HG02763 (cell line): ENCODE results near the gene PPAT.
"Not testable (repeated sequence)": the region's sequence is repeated elsewhere in the genome, so short reads cannot be mapped to it uniquely, and the experiment has no call there.

ENCODE experiments used
- ATAC-seq: cut with Tn5 transposase; IDR thresholded peaks from one replicate; pipeline ENCODE4 v1.9.1; 2021; ENCODE audit warnings: mild to moderate bottlenecking, moderate library complexity; ENCODE audit not compliant: unreplicated experiment

Gene PPAT

DNA sequence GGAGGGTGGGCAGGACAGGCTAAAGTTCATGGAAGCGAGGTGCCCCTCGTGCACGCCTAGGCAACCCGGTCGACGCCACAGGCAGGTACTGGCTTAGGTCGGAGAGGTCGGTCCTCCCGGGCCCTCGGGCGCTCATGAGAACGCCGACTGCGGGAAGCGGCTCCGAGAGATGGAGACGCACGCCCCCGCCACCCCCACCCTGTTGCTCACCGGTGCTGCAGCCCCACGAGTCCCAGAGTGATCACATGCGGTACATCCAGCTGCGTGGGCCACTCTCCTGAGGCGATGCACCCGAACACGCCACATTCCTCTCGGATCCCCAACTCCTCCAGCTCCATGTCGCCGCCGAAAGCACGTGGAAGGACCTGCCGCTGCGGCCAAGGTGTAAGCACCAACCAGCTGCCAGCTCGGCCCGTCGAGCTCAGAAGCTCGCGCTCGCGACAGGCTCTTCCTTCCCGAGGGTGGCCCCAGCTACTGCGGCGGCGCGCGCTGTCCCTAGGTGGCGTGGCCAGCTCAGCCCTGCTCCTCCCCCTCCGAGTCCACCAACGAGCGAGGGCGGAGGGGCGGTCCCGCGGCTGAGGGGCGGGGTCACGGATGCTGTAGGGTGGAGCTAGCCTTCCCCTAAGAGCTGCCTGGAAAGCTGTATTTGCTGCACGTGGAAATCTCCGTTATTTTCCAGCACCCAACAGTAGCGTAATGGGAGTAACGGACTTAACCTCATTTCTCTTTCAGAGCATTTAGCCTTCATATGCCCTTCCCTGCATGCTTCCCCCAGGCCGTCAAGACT, at the start of gene PPAT:
Gene PPAT (minus strand): TSS at position 476 of the 787 bp plus-strand sequence. CDS start 138 bp downstream, at position 338.
- ATAC-seq = peak; percentile 76

DNA sequence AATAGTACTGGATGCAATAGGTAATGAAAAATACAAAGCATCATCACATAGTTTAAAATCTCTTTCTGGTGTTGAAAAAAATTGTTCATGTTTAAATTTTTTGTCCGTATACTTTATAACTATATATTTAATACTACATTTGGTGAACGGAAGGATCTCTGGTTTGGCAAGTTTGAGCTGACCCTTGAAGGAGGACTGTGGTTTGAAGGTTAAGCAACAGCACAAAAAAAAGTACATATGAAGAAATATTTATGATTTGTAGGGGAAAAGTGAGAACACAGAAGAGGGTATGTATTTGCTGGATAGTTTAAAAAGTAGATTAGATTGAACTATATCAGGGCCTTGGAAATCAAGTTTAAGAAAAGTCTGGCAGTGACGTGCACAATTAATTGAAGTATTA, 45.3 kb upstream of the PPAT start:
- ATAC-seq = no peak

DNA sequence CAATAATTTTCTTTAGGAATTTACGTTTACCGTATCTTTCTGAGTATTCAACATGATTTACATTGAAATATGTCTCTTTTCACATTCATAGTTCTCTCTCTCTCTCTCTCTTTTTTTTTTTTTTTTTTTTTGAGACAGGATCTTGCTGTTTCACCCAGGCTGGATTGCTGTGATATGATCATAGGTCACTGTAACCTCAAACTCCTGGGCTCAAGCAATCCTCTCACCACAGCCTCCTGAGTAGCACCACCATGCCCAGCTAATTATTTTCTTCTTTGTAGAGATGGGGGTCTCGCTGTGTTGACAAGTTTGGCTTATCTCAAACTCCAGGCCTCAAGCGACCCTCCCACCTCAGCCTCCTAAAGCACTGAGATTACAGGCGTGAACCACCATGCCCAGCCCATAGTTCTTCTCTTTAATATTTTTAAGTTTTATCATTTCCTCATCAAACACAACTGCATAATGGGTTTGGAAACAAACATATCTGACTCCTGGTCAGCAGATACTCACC, 41.8 kb upstream of the PPAT start:
- ATAC-seq = no peak

DNA sequence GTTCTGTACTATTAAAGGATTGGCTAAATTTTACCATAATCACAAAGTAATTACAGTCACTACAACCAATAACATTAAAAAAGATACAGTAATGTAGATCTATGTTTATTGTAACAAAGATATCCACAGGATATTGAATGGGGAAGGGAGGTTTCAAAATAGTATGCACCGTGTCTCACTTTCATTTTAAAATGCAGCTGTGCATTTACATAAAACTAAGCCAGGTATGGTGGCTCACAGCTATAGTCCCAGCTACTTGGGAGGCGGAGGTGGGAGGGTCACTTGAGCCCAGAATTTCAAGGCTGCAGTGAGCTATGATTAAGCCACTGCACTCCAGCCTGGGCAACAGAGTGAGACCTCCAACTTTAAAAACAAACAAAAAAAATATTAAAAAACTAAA, 40.5 kb upstream of the PPAT start:
- no peak for ATAC-seq

DNA sequence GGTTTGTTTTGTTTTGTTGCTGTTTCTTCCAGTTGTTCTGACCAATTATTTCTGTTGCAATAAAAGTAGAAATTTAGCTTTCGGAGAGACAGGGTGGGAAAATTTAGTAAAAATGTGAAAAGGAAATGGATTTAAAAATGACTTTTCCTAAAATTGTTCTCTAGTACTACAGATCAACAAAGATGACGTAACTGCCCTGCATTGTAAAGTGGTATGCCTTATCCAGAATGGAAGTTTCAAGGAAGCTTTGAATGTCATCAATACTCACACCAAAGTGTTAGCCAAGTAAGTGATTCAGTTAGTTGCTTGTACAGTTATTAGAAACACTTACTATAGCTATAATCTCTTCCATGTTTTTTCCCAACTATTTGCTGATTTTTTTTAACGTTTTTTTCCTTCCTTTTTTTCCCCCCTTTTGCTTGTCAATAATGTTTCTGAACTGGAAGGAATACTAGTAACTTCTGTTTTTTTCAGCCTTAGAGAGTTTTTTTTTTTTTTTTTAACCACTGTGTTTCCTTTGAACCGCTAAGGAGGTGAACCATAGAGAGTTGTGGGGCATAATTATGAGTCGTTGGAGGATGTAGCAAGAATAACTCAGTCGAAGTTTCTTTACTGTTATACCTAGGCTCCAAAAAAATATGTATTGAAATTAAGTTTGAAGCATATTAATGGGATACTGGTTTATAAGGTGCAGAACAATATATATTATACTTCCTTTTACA, 34.2 kb upstream of the PPAT start:
- no peak for ATAC-seq

DNA sequence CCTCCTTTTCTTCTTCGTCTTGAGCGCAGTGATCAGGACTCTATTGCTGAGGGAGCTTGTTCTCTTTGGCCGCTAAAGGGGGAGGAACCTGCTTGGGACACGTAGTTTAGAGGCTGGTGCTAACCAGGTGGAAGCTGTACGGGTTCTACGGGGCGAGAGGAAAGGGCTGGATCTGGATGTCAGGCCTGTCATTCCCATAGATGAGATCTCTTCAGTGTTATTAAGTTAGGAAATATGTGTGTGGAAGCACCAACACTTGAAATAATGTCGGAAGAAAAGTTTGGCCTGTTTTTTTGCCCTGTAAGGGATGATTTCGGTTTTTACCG, 32.6 kb upstream of the PPAT start:
- peak; percentile 46 for ATAC-seq

DNA sequence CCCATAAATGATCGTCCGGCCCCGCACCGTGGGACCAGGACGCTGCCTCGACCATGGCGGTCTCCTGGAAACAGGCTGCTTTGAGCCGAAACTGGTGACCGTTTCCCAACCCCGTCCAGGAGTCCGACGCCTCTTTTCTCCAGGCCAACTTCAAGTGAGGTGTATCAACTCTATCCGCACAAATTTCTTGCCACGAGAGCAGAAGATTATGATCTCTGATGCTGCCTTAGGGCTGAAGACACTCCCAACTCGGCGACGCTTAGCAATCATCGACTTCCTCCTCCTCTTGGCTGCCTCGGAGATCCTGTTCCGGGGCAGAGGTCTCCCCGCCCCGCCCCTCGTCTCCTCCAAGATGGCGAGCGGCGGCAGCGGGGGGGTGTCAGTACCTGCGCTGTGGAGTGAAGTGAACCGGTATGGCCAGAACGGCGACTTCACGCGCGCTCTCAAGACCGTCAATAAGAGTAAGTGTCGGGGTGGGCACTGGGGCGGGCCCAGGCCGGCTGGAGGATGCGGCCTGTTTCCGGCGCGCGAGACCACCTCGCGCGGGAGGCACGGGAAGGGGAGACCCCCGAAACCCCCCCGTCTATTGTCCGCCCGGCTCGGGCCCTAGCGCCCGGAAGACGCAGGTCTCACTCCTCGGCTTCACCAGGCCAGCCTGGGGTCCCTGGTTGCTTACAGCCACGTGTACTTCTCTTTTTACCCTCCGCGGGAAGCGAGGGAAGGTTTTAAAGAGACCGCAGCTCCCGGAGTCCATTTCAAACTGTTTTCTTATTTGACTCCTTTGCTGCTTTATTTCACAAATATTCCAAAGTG, 32.1 kb upstream of the PPAT start, which contains the start of gene SRP72:
Gene SRP72 (plus strand): TSS at position 334 of the 813 bp plus-strand sequence. CDS start 19 bp downstream, at position 353.
- peak; percentile 92 for ATAC-seq

DNA sequence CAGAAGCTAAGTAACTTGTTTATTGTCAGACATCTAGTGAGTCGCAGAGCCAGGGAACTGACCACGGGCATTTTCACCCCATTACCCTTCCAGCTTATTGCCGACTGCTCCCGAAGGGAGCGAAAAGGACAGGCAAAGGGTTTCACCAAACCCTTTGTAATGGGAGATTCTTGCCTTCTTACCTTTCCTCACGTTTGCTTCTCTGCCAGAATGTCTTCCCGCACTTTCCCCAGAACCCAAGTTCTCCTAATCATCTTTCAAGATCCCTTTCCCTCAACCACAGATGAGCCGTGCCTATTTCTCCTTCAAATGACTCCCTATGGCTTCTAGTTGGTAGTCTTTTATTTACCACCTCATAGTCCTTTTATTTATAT, 31.5 kb upstream of the PPAT start:
- ATAC-seq = no peak

DNA sequence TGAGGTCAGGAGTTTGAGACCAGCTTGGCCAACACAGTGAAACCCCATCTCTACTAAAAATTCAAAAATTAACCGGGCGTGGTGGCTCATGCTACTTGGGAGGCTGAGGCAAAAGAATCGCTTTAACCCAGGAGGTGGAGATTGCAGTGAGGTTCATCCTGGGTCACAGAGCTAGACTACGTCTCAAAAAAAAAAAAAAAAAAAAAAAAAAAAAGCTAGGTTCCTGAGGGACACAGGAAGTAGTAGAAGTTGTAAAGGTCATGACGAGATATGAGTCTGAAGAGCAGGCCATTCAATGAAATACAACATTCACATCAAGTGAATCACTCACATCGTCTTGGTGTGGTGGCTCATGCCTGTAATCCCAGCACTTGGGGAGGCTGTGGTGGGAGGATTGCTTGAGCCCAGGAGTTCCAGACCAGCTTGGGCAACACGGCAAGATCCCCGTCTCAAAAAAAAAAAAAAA, 30.9 kb upstream of the PPAT start:
- not testable (repeated sequence) for ATAC-seq

DNA sequence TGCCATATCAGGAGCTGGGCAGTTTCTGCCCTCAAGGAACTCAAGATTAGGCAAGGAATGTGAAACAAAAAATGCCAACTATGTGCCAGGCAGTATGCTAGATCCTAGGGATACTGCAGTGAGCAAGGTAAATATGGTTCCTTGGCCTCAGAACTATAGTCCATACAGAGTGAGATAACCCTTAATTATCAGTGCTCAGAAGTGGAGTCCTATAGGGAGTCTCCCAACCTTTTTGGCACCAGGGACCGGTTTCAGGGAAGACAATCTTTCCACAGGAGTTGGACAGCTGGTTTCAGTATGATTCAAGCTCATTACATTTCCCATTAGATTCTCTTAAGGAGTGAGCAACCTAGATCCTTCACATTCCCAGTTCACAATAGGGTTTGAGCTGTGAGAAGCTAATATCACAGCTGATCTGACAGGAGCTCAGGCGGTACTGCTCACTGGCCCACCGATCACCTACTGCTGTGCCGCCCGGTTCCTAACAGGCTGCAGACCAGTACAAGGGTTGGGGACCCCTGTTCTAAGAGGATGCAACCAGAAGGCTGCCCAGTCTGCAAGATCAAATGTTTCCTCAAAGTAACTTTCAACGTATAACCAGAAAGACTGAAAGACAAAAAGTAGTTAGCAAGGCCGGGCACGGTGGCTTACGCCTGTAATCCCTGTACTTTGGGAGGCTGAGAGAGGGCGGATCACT, 30.3 kb upstream of the PPAT start:
- ATAC-seq = no peak

DNA sequence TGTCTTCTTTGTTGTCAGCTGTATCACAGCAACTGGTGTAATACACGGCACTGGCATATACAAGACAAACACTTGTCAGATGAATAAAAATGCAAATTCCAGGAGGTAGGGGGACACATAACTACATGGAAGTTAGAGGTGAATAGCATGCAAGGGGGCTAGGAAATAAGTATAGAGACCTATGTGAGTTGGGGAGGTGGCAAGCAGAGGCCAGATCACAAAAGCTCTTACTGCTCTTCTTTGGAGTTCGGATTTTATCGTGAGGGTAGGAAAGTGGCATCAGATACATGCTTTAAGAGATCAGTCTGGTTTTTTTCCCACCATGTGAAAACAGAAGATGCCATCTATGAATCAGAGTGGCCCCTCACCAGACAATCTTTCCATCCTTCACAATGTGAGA, 29.2 kb upstream of the PPAT start:
- ATAC-seq = no peak

DNA sequence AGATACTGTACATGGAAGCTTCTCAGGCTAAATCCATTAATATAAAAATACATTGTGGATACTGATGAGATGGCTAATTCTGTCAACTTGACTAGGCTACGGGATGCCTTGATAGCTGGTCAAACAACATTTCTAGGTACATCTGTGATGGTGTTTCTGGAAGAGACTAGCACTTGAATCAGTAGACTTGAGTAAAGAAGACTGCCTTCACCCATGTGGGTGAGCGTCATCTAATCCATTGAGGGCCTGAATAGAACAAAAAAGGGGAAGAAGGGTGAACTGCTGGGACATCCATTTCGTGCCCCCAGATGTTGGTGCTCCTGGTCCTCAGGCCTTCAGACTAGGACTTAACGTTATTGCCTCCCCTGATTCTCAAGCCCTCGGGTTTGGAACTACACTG, 28.3 kb upstream of the PPAT start:
- no peak for ATAC-seq

DNA sequence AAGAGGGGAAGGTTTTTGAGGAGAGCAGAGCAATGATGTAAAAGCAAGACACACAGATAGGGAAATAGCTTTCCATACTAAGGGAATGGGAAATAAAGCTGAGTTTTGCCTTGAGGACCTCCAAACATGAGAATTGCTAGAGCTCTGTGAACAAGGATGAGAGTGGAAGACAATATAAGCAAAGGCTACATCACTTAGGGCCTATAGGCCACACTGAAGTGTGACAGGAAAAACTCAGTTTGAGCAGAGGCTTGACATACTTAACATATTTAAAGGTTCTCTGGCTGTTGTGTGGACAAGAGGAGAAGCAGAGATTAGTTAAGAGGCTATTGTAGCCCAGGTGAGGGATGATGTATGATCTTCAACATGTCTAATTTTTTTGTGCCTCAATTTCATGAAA, 26.7 kb upstream of the PPAT start:
- ATAC-seq = no peak

DNA sequence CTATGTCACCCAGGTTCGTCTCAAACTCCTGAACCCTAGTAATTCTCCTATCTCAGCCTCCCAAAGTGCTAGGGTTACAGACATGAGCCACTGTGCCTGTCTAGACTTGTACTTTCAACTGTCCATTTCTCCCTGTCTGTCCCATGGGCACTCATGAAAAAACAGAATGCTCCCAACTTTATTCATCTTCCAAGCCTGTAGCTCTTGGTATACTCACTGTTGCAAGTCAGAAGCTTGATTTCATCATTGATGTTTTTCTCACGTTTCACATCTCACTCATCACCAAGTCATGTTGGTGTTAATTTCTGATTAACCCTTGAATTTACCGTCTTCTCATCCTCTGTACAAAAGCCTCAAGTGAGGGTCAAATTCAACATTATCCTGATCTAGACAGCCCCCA, 24.7 kb upstream of the PPAT start:
- ATAC-seq = no peak

DNA sequence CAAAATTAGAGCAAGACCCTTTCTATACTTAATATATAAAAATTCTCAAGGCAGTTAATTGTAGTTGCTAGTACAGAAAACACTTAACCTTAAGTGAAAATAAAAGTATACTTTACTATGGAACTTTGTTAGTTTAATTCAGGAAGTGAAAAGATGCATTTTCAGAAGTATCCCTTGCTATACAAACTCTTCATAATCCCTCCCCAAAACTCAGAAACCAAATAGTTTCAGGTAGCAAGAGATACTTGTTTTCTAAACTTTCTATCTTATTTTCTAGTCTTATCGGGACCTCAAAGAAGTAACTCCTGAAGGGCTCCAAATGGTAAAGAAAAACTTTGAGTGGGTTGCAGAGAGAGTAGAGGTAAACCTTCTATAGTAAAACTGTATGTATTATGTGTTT, 14.9 kb upstream of the PPAT start:
- ATAC-seq = no peak

DNA sequence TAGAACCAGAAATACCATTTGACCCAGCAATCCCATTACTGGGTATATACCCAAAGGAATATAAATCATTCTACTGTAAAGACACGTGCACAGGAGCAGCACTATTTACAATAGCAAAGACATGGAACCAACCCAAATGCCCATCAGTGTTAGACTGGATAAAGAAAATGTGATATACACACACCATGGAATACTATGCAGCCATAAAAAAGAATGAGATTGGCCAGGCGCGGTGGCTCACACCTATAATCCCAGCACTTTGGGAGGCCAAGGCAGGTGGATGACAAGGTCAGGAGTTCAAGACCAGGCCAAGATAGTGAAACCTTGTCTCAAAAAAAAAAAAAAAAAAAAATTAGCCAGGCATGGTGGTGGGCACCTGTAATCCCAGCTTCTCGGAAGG, 14.1 kb upstream of the PPAT start:
- not testable (repeated sequence) for ATAC-seq

DNA sequence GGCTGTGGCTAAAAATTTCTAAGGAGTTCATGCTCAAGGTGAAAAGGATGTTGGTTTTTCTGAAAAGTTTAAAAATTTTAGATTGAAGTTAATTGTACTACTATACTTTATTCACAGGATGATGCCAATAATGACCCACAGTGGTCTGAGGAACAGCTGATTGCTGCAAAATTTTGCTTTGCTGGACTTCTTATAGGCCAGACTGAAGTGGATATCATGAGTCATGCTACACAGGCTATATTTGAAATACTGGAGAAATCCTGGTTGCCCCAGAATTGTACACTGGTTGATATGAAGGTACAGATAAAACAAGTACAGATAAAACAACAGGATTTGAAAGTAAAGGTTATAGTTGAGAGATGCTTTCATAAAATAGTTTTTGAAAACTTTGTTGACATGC, 12.9 kb upstream of the PPAT start:
- no peak for ATAC-seq

DNA sequence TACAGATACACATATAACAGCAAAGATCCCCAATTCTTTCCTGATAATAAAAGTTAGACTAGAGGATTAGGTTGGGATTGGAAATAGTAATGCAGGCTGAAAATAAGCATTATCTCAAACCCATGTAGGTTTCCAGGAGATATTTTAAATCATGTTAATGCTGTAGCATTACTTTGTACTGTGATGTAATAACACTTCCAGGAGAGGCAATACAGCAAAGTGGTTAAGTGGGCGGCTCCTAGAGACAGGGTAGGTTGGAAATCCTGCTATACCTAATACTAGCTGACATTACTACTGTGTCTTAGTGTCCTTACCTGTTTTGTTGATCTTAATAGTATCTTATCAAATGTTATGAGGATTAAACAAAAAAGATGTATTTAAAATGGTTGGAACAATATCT, 10.3 kb upstream of the PPAT start:
- ATAC-seq = no peak

DNA sequence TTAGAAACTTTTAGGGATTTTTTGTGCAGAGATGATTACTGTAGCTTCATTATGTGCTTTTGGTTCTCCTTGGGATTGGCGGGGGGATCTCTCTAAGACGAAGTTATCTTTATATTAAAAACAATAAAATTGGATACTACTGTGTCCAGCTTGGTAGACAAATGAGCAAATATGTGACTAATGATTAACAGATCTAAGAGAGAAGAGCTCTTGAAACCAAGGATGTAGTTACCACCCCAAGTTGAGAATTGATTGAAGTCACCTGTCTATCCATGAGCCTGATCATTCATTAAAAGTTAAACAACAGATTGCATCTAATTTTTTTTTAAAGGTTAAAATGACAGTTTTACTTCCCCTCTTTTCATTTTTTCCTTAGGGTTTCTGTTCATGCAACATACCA, 9.3 kb upstream of the PPAT start:
- no peak for ATAC-seq

DNA sequence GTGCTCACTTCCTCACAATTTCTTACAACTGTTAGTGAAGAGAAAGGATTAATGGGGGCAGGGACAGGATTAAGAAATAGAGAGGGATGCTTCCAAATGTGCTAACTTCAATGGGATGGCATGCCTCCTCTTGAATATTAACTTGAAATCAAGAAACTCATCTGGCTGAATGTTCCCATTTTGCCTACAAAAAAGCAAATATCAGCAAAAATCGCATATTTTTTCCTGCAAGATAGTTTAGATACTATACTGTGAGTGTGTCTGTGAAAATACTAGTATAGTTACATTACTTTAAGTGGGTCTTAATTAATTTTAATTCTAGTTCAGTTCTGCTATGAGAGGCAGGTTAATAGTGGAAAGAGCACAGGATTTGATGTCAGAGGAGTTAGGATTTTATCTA, 5.6 kb upstream of the PPAT start:
- no peak for ATAC-seq

DNA sequence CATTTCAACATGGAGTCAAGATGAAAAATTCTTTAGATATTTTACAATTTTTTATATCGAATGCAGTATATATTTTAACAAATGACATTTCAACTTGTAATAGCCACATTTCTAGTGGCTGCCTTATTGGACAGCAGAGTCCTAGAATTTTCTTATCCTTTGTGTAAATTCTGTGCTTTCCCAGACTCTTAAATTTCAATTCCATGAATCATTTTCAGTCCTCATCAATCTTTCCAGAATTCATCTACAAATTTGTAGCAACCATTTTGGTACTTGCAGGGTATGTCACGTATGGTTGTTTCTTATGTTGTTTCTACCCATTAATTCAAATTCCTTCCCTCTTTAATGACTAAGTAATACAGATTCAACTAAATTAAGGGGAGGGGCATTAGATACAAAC, 3.4 kb upstream of the PPAT start:
- ATAC-seq = no peak
